Measurements from ENCODE around the gene QKI. TPM values are rescaled to one million over a fixed set of nuclear protein-coding genes. Genes with fewer than 3 reads are reported as not detected.

Gene QKI
- total and polyA plus RNA-seq, 2 experiments from 2014 or later: 38.0 to 92.5 TPM

GRCh38 chr6:163513003-163513402 is 98.5 kb downstream of the QKI start:
- WGBS (ENCODE audit: low lambda C conversion rate, missing lambda C conversion rate): 72% methylated on average over 4 of the region's 4 CpGs
- no peak overlapping the region for H3K4me3 ChIP-seq
- no peak for DNase-seq (ENCODE audit: low spot score)
- H3K36me3 ChIP-seq (replicated peaks; ENCODE audit: insufficient read depth, low read depth): no peaks in the 10 kb centered on the region
- peaks cover 3% of the 10 kb centered on the region for H3K9me3 ChIP-seq (ENCODE audit: low read depth)
- no peaks in the 10 kb centered on the region for H3K27me3 ChIP-seq
- no peak for TF ChIP-seq EZH2 (IDR thresholded peaks at IDR 0.05; ENCODE audit: borderline replicate concordance)
- no peak for TF ChIP-seq EZH2phosphoT487 (IDR thresholded peaks at IDR 0.05; ENCODE audit: low read depth, severe bottlenecking, unreplicated experiment)
- no peak for TF ChIP-seq CTCF (IDR thresholded peaks at IDR 0.05; ENCODE audit: poor library complexity)
- no peak overlapping the region for H3K27ac ChIP-seq
- no peak overlapping the region for H3K4me2 ChIP-seq
- peaks cover 6% of the 10 kb centered on the region for H3K4me1 ChIP-seq (ENCODE audit: insufficient read depth)
- H2AFZ ChIP-seq: no peak overlapping the region
- H3K9me2 ChIP-seq (replicated peaks; ENCODE audit: insufficient read depth): no peaks in the 10 kb centered on the region
- H4K20me1 ChIP-seq (ENCODE audit: insufficient read depth, poor library complexity, severe bottlenecking): peaks cover 20% of the 10 kb centered on the region
- peaks cover 65% of the 10 kb centered on the region for H3K79me2 ChIP-seq

GRCh38 chr6:163513570-163514166 is 99.2 kb downstream of the QKI start:
- H3K27ac ChIP-seq: no peak overlapping the region
- DNase-seq (ENCODE audit: low spot score): peak; percentile 6
- no peaks in the 10 kb centered on the region for H3K27me3 ChIP-seq
- no peak for TF ChIP-seq EZH2phosphoT487 (IDR thresholded peaks at IDR 0.05; ENCODE audit: low read depth, severe bottlenecking, unreplicated experiment)
- TF ChIP-seq CTCF (IDR thresholded peaks at IDR 0.05; ENCODE audit: poor library complexity): no peak
- no peak for TF ChIP-seq EZH2 (IDR thresholded peaks at IDR 0.05; ENCODE audit: borderline replicate concordance)
- peaks cover 20% of the 10 kb centered on the region for H4K20me1 ChIP-seq (ENCODE audit: insufficient read depth, poor library complexity, severe bottlenecking)
- no peaks in the 10 kb centered on the region for H3K9me3 ChIP-seq (ENCODE audit: low read depth)
- H3K36me3 ChIP-seq (replicated peaks; ENCODE audit: insufficient read depth, low read depth): no peaks in the 10 kb centered on the region
- no peak overlapping the region for H3K4me3 ChIP-seq
- H2AFZ ChIP-seq: no peak overlapping the region
- no peaks in the 10 kb centered on the region for H3K9me2 ChIP-seq (replicated peaks; ENCODE audit: insufficient read depth)
- 89% methylated on average over 2 of the region's 2 CpGs for WGBS (ENCODE audit: low lambda C conversion rate, missing lambda C conversion rate)
- no peak overlapping the region for H3K4me2 ChIP-seq
- H3K79me2 ChIP-seq: peaks cover 70% of the 10 kb centered on the region
- H3K4me1 ChIP-seq (ENCODE audit: insufficient read depth): peaks cover 6% of the 10 kb centered on the region

- Histone ChIP-seq H3K79me2 (peaks cover 85% of the 10 kb centered on the region), H3K4me2 (no peak overlapping the region), H3K4me3 (no peak overlapping the region), H4K20me1 (ENCODE audit: insufficient read depth, poor library complexity, severe bottlenecking) (peaks cover 26% of the 10 kb centered on the region), H3K27me3 (no peaks in the 10 kb centered on the region), H3K9me3 (ENCODE audit: low read depth) (no peaks in the 10 kb centered on the region), H3K27ac (no peak overlapping the region), H3K9me2 (replicated peaks; ENCODE audit: insufficient read depth) (no peaks in the 10 kb centered on the region), H3K4me1 (ENCODE audit: insufficient read depth) (peaks cover 6% of the 10 kb centered on the region), H2AFZ (no peak overlapping the region), H3K36me3 (replicated peaks; ENCODE audit: insufficient read depth, low read depth) (no peaks in the 10 kb centered on the region)
- DNase-seq (ENCODE audit: low spot score): no peak
- no peak for TF ChIP-seq EZH2 (IDR thresholded peaks at IDR 0.05; ENCODE audit: borderline replicate concordance)
- no peak for TF ChIP-seq CTCF (IDR thresholded peaks at IDR 0.05; ENCODE audit: poor library complexity)
- no peak for TF ChIP-seq EZH2phosphoT487 (IDR thresholded peaks at IDR 0.05; ENCODE audit: low read depth, severe bottlenecking, unreplicated experiment)
Measured at GRCh38 chr6:163516908-163517307, 102.4 kb downstream of the QKI start.

Data from hepatocyte (in vitro differentiated cells).